Vagina (tissue), 2 donors: Measurements from ENCODE around the gene TBL1XR1.

Experiments used
- POLR2A ChIP-seq, 2 donors: fragments of 450-650 bp; IDR thresholded peaks; one replicate each; pipeline ENCODE4 v1.6.1; 2017; ENCODE audit warnings: antibody characterized with exemption in 2 of 2, mild to moderate bottlenecking in 2 of 2, moderate library complexity in 2 of 2
- TF ChIP-seq, protein P1 (sequence below), 3 experiments: fragments of 450-650 bp in 2 of 3; fragments of 200-600 bp in 1 of 3; sonication (generic) in 1 of 3; IDR thresholded peaks; one replicate each; pipeline ENCODE4 v1.5.1; 2017 to 2019; ENCODE audit warnings: antibody characterized with exemption in 3 of 3, mild to moderate bottlenecking in 2 of 3, moderate library complexity in 2 of 3

DNA sequence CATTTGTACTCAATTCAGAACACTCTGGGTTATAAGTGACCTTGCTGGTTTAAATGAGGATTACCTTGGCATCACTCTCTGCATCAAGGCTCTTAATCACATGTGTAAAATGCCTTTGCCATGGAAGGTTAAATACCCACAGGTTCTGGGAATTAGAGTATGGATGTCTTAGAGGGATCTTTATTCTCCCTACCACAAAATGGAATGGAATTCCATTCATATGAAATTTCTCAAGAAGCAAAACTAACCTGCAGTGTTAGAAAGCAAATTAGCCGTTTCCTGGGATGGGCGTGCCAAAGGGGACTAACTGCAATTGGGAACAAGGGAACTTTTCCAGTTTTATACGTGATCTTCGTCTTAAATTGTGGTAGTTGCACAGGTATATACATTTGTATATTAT lies 39.8 kb downstream of the TBL1XR1 start:
- TF ChIP-seq, protein P1, sequence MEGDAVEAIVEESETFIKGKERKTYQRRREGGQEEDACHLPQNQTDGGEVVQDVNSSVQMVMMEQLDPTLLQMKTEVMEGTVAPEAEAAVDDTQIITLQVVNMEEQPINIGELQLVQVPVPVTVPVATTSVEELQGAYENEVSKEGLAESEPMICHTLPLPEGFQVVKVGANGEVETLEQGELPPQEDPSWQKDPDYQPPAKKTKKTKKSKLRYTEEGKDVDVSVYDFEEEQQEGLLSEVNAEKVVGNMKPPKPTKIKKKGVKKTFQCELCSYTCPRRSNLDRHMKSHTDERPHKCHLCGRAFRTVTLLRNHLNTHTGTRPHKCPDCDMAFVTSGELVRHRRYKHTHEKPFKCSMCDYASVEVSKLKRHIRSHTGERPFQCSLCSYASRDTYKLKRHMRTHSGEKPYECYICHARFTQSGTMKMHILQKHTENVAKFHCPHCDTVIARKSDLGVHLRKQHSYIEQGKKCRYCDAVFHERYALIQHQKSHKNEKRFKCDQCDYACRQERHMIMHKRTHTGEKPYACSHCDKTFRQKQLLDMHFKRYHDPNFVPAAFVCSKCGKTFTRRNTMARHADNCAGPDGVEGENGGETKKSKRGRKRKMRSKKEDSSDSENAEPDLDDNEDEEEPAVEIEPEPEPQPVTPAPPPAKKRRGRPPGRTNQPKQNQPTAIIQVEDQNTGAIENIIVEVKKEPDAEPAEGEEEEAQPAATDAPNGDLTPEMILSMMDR (IDR thresholded peaks at IDR 0.05): no peak
- no peak for TF ChIP-seq POLR2A (IDR thresholded peaks at IDR 0.05)
